ENCODE data around the gene CDKN2A.

Gene CDKN2A

GRCh38 chr9:22005702-22006606 lies 11.8 kb upstream of the CDKN2A start:
- DNase-seq (ENCODE audit: low spot score) = no peak

DNA sequence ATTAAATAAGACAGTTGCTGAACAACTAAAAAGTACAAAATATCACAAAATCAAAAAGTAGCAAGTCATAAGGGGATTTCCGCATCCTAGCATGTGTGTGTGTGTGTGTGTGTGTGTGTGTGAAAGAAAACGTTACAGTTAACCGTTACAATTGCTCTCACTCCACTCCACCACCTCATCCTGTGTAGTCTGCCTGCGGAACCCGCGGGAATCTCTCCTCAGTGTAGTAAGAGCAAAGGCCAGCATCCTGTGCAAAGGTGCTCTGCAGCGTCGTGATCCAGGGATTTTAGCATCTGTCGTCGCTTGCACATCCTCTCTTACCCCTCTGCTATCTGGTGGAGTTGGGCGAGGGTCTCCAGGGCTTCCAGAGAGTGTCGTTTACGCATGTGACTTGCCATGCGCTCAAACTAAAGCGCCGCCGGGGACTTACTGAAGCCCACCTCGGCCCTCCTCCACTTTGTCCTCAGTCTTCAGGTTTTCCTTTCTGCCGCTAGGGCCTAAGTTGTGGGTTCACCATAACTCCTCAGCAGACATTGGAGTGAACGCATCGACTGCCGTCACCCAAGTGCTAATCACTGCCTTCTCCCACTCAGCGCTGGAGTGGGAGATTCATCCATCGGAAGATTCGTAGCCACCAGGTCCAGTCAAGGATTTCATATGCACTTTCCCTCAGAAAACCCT lies 11.0 kb upstream of the CDKN2A start:
- no peak for DNase-seq (ENCODE audit: low spot score)

DNA sequence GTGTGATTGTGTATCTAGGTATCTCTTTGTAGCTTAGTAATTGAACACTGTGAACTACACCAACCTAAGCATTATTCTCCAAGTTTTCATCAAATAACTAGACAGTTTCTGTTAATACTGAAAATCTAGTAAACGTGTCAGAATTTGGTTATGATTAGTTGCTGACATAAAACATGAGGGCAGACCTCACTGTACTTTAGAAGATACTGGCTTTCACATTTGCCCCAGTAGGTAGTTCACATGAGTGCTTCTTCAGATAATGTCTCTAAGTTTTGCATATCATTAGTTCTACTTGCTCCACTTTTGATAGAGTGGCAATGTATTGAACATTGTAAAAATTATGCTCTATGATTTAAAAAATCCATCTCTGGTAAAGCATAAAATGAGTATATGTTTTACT lies 7.8 kb upstream of the CDKN2A start:
- no peak for DNase-seq (ENCODE audit: low spot score)

DNA sequence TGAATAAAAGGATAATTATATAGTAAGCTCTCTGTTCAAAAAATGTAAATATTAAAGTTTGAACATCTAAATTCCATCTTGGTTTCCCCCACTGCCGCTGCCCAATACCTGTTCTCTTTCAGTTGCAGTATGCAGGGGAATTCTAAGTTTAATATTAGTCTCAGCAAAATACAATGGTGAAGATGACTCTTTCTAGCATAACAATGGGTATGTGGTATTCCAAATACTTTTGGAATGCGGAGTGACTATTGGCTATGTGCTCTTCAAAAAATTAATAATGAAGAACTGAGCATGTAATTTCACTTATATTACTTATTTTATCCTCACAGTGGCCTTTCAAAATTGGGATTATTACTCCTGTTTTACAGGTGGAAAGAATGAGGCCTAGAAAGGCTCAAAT lies 3.8 kb upstream of the CDKN2A start:
- no peak for DNase-seq (ENCODE audit: low spot score)

- no peak for DNase-seq (ENCODE audit: low spot score)
Measured at GRCh38 chr9:21997480-21997879, 3.3 kb upstream of the CDKN2A start.

- DNase-seq (ENCODE audit: low spot score) = no peak
Measured at GRCh38 chr9:21996858-21997257, 2.7 kb upstream of the CDKN2A start.

DNA sequence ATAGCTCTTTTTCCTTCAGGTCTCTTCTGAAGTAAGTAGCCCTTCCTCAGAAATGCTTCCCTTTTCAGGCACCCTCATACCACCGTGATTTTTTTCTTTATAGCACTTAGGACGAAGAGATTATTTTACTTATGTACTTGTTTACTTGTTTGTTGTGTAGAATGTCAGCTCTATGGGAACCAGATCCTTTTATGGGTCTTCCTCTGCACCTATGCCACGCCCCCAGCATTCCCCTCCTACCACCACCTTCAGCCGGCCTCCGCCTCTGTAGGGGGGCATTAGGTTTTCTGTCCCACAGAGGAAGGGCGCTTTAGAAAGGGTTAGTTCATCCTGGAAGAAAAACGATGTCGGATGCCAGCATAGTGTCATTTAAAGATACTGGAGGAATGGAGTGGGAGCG lies 2.2 kb upstream of the CDKN2A start:
- no peak for DNase-seq (ENCODE audit: low spot score)

- peak; percentile 55 for DNase-seq (ENCODE audit: low spot score)
Measured at GRCh38 chr9:21995666-21996398, 1.6 kb upstream of the CDKN2A start.

DNA sequence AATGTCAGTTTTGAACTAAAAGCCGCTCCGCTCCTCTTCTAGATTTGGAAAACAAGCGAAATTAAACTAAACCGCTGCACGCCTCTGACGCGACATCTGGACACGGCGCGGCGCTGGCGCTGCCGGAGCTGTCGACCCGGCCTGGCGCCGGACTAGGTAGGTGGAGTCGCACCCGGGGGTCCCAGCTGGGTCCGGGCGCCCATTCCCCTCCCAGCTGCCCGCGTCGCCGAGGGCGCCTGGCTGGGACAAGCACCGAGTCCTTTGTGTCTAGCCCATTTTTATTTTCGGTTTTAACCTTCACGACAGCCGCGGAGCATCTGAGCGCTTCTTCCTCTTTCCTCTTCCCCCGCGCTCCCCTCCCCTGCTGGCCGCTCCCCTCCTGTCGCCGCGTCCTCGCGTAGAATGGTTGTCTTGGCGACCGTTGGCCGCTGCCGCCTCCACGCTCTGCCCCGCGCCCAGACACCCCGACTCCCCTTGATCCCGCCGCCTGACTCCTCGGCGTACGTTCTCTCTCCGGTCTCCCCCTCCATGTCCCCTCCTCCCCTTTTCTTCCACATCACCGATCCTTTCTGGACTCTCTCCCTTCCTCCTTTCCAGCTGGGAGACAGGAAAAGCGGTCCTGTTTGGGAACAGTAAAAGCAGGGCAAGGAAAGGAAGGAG lies 944 bp upstream of the CDKN2A start:
- peak; percentile 95 for DNase-seq (ENCODE audit: low spot score)

DNA sequence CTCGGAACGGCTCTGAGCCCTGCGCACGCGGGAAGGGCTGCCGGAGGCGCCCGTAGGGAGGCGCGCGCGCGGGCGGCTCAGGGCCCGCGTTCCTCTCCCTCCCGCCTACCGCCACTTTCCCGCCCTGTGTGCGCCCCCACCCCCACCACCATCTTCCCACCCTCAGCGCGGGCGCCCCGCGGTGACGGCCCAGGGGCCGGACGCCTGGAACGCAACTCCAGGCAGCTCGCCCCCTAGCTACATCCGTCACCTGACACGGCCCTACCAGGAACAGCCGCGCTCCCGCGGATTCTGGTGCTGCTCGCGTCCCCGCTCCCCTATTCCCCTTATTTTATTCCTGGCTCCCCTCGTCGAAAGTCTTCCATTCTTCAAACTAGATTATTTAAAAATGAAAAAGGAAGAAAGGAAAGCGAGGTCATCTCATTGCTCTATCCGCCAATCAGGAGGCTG lies 389 bp upstream of the CDKN2A start, which contains the start of gene CDKN2B-AS1:
CDKN2B-AS1 (plus strand) TSS at position 236 of the 450 bp plus-strand sequence.
- DNase-seq (ENCODE audit: low spot score) = peak; percentile 90

- peak; percentile 26 for DNase-seq (ENCODE audit: low spot score)
Measured at GRCh38 chr9:21993007-21993406, 1.2 kb downstream of the CDKN2A start.

- DNase-seq (ENCODE audit: low spot score) = peak; percentile 37
Measured at GRCh38 chr9:21991072-21991959, 2.9 kb downstream of the CDKN2A start.

DNA sequence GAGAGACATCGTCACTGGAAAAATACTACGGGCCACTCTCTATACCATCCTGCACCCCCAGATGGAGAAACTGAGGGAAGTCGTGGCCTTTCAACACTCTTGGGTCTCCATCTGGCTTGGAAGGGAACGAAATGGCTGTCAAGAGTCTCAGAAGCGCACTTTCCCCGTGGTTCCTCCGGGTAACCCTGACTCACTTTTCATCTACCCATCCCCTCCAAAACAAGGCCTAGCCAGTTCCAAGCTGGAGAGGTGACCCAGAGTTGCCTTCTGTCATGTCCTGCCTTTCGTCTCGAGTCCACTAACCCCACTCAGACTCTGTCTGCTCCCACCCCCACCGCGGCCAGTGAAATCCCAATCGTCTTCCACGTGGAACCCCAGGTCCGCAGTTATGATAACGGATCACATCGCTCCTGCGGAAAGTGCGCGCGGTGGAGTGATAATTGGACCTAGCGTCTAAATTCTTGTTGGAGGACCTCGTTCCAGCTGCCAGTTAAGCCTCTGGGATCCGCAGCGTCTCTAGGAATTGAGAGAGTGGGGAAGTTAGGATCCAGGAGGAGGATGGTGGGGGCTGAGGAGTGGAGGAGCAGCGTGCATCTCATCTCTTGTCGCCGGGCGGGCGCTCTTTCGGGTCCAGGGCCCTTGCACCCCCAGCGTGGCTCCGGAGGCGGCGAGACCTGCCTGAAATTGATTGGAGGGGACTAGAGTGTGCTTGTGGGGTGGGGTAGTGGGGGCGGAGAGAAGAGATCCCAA lies 4.6 kb downstream of the CDKN2A start:
- DNase-seq (ENCODE audit: low spot score) = no peak

GRCh38 chr9:21988056-21988990 lies 5.9 kb downstream of the CDKN2A start:
- DNase-seq (ENCODE audit: low spot score) = no peak

- DNase-seq (ENCODE audit: low spot score) = no peak
Measured at GRCh38 chr9:21985964-21986667, 8.1 kb downstream of the CDKN2A start.

- DNase-seq (ENCODE audit: low spot score) = no peak
Measured at GRCh38 chr9:21984101-21984500, 10.1 kb downstream of the CDKN2A start.

DNA sequence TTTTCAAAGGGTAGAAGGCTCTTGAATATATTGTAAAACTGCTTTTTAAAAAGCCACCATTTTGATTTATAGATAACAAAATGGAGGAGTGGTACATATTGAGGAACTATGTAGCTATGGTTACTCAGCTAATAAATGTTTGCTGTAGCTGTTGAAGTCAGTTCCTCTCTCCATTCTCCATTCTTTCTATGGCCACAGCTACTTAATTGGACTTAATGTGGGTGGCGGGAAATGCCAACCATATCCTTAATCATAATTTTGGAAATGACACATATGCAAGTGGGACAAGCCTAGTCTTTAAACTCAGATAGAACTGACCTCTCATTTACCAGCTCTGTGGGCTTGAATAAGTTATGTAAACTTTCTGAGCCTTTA lies 10.6 kb downstream of the CDKN2A start:
- DNase-seq (ENCODE audit: low spot score) = no peak

- no peak for DNase-seq (ENCODE audit: low spot score)
Measured at GRCh38 chr9:21982861-21983560, 11.2 kb downstream of the CDKN2A start.
